Activated effector memory CD4-positive, alpha-beta T cell treated with anti-CD3 and anti-CD28 coated beads, Interleukin-2, amount 50 U/mL, for 16 hours (primary cell): Measurements from ENCODE around the gene ILDR2.
A peak's percentile ranks its signal among the peaks of the same experiment; 100 is the strongest.

Experiments used
- DNase-seq: peaks from one replicate; pipeline ENCODE4 v3.0.0-alpha.2; 2020

The ILDR2 gene

DNA sequence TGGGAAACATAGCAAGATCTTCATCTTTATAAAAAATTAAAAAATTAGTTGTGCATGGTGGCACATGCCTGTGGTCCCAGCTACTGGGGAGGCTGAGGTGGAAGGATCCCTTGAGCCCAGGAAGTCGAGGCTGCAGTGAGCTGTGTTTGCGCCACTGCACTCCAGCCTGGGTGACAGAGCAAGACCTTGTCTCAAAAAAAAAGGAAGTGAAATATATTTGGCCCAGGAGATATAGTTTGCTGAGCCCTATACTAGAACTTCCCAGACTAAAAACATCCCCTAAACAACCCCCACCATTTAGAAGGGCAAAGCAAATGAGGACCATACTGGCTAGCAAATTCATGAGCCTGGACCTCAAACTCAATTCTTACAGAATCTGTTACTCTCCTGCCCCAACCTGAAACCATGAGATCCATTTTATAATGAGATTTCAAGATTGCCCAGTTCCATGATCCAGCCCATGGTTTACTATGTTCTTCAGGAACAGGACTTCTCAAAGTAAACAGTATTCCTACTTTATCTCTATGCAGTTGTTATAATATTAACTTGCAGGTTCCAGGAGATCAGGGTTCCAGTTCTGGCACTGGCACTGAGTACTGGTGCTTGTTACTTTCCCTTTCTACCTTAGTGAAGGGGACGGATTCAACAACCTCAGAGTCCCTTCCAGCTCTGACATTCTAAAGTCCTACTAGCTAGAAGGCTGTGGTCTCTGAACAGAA, 50.4 kb downstream of the ILDR2 start:
- DNase-seq = no peak

DNA sequence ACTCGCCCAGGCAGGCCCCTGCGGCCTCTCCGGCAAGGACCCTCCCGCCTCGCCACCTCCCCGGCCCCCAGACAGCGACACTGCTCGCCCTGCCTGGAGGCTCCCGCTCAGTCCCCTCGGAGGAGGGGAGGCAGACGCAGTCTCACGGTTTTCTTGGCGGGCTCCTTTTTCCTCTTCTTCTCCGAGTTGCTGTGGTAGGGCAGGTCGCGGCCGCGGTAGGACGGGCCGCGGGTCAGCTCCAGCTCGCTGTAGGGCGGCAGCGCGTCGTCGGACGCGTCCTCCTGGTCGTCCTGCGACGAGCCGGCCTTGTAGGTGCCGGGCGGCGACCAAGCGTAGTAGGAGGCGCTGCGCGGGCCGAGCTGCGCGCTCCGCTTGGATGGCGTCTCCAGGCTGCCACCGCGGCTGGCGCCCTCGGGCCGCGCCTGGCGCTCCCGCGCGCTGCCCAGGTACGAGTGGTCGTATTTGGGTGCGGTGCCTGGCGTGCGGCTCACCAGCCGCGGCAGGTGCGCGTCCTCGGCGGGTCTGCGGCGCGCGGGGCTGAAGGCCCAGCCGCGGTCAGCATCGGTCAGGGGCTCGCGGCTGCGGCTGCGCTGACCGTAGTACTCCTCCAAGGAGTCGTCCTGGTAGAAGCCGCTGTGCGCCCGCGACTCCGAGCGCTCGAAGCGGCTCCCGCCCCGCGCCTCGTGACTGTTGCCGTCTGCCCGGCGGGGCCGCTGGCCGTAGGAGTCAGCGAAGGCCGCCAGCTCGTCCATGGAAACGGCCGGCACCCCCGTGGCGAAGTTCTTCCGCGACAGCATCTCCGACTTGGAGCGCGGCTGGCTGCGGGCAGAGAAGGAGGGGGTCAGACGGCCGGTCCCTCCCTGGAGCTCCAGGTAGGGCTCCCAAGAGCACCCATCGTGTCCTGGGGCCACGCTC, 54.5 kb downstream of the ILDR2 start:
- no peak for DNase-seq

DNA sequence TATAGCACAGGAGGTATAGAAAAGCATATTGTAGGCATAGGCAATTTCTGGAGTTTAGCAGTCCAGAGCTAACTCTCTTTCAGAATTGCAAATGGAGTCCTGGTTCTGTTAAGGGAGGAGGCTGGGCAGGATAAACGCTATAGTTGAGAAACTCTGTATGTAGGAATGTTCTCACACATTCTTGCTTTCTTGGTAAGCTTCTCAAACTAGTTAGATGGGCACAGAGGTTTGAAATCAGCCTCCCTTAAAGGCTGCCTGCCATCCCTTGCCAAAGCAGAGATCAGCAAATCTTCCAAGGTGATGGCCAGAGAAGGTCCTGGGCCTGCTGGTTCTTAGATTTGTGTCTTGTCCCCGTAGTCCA, 56.4 kb downstream of the ILDR2 start:
- DNase-seq = no peak

DNA sequence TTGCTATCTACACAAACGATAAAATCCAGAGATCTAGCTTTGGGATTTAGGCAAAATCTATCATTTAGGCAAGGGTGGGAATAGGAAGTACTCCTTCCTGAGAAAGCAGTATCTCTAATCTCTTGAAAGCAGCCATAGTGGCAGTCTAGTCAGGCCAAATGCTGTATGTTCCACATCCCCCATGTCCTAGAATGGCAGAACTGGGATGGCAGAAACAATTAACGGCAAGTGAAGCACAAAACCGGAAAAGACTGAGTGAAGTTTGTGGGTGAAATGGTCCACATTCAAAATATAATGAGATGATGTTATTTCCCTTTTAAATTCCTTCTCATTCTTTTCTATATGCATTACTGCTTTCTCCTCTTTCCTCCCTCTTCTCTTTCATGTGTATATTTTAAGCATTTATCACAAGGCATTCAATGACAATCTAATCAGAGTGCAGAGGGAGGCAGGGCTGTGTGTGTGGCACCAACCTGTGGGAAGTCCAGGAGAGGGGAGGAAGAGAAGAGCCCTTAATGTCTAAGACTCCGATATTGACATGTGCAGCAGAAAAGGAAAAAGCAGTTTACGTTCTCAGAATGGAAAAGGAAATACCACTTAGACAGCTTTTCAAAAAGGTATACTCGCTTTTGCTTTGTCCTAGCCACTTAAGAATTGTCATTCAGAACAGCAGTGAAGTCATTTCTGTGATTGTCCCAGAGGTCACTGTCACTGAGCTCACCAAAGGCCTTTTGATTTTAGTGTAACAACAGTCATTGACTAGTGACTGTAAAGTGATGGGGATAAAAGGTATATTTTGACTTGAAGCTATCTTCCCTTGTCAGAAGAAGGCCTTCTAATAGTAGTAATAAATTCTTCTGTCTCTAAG, 57.0 kb downstream of the ILDR2 start:
- DNase-seq = no peak

DNA sequence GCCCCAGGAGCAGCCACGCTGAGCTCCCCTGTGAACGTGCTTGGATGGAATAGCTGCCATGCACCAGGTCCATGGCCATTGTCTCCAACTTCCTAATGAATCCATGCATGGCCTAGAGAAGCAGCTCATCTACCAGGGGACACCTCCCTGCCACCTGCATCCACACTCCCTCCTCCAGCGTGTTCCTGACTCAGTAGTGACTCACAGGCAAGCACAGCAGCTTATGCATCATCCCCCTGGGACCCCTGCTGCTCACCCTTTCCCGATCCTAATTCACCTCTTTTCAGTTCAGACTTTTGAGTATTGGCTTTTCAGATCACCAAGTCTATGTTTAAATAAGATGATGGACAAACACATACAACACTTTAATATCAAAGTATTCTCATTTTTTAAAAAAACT, 59.4 kb downstream of the ILDR2 start:
- DNase-seq = no peak

DNA sequence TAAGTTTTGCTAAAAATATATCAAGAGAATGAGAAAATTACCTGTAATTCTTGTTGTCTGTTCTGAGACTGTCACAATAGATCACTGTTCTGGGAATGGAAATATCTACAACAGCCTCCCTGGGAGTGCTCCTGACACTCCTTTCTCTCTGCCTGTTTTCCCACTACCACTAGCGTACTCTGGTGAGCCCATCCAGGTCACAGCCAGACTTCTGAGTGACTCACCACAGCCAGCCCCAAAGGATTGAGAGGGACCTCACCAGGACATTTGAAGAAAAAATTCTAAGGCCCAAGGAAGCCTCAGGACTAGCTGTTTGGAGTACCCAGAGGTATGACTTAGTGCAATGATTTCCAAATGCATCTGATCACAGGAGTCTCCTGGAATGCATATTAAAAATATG, 60.3 kb downstream of the ILDR2 start:
- no peak for DNase-seq

DNA sequence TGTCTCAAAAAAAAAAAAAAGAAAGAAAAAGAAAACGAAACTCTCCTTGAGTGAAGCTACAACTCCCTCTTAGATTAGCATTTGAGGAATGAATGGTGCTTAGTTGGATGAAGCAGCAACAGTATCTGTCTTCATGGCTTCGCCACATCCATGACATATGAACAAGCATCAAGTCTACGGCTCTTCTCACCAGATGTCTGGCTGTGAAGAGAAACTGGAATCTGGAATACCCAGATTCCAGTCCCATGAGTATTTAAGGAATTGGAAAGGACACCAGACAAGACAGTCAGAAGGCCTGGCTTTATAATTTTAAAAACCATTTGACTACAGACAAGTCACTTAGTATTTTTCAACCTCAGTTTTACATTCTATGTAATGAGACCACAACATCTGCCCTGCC, 61.2 kb downstream of the ILDR2 start:
- DNase-seq = no peak

DNA sequence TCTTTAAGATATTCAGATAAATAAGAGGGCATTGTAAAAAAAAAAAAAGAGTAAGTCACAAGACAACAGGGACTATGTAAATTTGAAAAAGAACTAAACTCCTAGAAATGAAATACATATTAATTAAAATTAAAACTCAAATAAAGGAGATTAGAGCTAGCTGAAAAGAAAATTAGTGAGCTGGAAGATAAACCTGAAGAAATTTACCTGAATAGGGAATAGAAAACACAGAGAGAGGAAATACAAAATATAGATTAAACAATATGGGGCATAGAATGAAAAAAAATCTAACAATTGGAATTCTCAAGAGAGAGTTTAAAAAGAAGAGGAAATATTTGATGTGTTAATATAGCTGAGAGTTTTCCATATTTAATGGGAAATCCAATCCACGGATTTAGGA, 63.7 kb downstream of the ILDR2 start:
- DNase-seq = no peak

DNA sequence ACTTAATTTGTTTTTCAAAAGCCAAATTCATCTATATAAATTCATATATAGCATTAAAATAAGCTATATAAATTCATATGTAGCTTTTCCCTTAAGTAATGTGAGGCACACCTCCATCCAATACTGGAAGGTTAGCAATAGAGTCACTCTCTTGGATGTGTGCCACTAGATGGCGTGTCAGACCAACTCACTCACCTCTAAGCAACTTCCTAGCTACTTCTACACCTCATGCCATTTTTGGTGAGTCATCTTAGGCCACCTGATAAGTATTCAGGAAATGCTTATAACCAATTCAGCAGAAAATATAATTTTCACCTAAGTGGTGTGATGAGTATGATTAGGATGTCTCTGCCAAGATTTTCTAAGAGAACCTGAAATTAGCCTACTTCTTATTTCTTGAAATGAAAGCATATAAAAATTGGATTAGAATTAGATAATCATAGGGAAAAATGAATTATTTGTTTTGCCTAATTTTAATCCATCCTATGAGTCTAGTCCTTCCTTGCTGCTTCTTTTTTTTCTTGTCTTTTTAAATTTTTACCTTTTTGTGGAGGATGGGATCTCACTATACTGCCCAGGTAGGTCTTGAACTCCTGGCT, 64.8 kb downstream of the ILDR2 start:
- peak; percentile 88 for DNase-seq

DNA sequence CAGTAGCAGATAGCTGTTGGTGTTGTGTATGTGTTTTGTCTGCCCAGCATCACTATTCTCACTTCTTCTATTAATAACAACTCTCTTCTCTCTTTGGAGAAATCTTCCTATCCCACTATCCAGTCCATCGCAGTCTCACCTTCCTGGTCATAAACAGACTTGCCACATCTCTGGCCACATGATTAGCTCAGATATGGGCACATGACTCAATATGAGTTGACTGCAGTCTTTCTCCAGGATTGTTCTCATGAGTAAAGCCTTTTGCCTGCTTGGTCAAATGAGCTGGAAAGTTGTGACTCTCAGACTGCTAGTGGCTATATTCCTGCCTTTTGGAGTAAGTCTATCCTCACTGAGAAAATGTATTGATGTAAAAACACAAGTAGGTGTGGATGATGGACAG, 66.4 kb downstream of the ILDR2 start:
- no peak for DNase-seq

DNA sequence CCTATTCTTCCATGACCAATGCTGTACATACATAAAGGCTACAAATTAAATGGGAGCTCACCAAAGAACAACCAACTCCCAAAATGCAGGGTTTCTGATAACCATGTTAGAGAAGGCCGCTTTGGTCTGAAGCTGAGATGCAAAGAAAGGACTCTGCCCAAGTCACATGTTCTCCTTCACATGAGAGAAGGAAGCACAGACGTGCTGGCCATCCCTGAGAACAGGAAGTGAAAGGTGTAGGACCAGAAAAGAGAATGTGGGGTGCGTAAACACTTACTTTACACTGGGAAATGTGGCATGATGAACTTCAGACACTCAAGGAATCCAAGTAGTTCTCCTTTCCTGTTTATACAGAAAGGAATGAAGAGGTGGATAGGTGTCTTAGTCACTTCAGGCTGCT, 67.6 kb downstream of the ILDR2 start:
- DNase-seq = no peak

DNA sequence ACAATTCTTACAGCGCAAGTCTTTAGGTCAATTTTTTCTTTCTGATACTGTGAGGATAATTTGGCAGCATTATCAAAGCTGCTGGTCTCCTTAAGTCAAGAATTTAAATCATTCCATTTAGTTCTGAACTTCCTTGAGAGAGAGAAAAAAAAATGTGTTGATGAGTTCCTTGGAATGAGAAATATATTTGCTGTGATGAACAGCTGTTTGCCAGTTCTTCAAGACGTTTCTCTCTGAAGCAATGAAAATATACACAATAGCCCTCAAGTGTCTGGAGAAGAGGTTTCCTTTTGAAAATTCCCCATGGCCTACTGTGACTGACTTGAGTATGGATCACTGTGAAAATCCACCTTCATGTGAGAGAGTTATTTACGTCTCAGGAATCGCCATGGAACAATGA, 68.3 kb downstream of the ILDR2 start:
- no peak for DNase-seq

DNA sequence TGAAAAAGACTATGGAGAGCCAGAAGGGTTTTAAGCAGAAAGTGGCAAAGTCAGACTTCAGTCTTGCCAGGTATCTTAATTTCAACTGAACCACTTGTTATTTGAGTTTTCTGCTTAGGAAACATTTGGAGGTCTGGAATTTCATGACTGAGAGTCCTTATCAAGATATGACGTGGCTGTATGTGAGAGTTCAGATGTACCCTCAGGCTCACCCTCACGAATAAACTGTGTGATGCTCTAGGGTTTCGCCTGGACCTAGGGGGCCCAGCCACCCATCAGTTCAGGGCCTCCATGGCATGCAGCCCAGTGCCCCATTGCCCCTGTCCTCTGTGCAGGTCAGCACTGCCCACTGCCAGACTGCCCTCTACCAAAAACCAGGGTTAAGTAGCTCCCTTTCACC, 68.7 kb downstream of the ILDR2 start:
- no peak for DNase-seq

DNA sequence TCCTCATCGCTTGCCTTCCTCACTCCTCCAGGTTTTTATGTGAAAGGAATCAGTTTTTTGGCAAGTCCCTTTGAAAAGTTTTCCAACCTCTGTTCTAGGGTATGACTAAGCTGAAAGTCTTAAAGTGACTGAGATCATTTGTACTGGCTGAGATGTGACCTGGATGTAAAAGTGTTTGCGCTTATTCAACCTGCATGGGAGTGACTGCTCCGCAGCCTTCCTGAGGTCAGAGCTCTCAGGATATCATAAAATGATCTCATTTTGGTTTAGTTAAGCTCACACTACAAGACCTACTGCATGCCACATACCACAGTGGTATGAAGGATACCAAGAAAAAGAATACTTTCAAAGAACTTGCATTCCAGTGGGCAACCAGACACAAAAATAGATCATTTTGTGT, 69.4 kb downstream of the ILDR2 start:
- no peak for DNase-seq

DNA sequence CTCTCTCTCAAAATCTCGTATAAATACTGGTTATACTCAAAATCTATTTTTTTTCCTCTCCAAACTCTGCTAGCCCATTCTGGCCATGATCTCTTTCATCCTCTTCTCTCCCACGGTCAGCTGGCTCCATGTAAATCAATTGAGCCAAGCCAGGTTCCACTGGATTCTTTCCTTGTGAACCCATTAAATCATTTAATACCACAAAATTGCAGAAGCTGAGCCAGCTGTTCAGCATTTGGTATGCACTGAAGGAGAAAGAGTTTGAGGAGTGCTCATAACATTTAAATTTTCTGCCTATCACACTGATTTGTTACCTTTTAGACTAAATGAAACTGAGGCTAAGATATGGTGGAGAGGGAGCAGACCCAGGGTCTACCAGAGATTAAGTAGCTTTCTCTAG, 70.2 kb downstream of the ILDR2 start:
- DNase-seq = no peak

DNA sequence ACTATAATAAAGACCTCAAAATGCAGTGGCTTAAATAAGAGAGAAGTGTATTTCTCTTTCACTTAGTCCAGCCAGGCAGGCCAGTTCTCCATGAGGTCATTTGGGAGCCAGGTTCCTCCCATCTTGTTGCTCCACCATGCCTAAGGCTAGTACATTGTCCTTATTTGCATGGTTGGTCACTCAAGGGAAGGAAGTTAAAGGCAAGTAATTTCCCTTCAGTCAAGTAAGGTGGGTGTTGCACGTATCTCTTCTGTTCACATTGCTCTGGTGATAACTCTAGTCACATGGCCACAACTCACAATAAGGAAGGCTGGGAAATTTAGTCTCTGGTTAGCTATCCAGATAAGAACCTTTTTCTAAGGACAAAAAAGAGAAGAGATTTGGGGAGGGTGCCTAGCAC, 72.1 kb downstream of the ILDR2 start:
- DNase-seq = no peak

DNA sequence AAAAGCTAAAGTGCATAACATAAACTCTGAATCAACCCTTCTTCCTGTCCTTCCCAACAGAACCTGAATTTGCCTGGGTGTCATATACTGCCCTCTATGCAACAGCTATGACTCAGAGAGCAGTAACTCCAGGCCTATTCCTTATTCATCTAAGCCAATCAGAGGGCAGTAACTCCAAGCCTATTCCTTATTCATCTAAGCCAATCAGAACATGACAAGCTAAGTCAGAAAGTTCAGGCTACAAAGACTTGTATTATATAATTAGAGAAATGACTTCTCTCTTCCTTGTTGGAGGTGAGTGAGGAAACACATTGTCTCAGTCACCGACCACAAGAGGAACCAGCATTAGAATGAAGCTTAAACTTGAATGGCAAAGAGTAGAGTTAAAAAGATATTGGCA, 73.1 kb downstream of the ILDR2 start:
- no peak for DNase-seq

DNA sequence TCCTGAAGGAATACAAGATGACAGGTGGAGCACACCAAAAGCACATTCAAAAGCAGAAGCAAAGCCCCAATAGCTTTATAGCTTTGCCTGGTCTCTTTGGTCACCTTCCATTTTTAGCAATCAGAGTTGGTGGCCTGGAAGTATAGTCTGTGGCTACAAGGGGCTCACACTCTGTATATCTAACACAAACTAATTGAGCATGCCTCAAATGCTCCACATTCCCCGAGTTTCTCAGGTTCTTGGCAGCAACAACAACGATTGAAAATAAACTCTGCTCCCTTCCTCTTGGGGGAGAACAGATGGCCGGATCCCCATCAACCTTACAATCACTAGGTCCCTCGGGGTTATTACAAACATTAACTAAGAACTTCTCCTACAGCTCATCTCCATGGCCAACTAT, 74.4 kb downstream of the ILDR2 start:
- DNase-seq = no peak

DNA sequence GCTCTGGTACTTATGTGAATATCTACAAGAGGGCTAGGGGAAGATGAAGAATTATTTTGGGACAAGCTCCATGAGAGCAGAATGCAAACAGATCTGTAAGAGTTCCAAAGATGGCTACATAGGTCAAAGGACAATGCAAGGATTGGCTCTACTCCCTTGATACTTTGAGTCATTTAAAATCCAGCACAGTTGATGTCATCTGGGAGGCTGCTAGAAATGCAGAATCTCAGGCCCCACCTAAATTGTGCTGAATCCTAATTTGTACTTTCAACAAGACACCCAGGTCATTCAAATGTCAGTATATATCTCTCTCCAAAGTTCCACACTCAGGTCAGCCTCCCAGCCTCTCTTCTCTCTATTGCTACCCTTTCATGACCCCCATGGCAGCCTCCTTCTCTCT, 75.6 kb downstream of the ILDR2 start:
- DNase-seq = no peak

DNA sequence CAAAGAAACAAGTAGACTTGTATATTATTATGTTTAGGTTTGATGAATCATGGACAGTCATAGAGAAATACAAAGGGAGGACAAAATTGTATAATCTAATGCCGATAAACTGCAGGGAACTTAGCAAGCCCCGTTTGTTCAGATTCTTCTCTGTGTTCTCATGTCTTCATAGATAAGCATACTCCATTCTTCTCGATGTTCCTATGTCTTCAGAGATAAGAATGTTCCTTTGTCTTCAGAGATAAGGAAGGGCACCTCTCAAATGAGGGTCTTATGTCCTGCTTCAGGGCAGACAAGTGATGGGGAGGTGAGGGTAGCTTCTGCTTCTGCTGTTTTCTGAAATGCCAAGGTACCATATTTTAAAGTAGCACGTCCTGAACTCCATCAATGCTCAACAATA, 79.6 kb downstream of the ILDR2 start:
- no peak for DNase-seq

DNA sequence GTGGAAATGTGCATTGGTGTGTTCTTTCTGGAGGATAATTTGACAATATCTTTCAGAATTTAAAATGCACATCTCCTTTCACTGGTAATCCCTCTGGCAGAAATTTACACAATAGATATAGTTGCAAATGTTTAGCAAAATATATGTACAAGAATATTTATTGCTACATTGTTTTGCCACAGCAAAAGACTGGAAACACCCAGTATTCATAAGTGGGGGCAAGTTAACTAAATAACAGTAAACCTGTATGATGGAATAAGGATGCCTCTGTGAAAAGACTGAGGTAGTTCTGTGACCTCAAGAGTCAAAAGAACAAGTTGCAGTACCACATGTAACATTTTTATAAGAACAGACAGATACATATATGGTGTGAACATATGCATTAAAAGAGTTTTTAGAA, 85.6 kb downstream of the ILDR2 start:
- no peak for DNase-seq

DNA sequence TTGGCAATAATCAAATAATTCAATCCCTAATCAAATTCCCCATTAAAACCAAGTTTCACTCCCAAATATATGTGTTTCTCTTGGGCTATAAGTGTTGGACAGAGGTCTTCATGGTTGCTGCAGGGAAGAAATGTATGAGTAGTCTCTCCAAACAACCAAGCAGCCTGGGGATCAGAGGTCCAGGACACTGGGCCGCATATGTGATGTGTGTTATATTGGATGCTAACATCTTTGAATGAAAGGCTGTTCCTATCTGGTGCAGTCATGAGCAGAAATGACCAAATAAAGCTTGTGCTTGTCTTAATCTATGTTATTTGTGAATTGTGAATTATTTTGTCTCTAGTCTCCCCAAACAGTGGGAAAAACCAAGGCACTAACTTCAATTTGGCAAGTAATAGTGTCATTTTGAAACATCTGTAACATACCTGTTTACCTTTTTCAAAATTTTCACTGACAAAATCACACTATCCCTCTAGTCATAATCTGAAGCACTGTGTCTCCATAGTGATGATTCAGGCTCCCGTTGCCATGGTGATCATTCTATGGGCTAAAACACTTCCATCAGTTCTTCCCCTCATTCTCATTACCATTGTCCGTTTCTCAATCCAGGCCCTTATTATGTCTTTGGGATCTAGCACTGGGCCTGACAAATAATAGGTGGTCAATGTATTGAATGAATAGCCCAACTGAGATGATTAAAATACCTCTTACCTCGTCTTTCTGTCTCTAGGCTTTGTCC, 86.8 kb downstream of the ILDR2 start:
- DNase-seq = no peak

DNA sequence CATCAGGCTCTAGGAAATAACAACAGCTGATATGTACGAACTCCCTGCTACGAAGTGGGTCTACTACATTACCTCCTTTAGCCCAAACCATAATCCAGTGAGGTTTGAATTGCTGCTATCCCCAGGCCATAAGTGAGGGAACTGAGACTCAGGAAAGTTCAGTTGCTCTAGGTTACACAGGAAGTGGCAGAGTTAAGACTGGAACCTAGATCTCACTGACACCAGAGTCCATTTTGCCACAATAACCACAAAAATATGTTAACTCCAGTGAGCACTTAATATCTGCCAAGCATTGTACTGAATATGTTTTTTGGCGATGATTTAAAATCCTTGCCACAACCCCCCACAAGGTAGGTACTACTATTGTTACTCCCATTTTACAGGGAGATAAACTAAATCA, 90.4 kb downstream of the ILDR2 start:
- DNase-seq = no peak
